ENCODE results near the gene PLEKHN1. TPM values are rescaled to one million over a fixed set of nuclear protein-coding genes. Genes with fewer than 3 reads are reported as not detected.
A peak's percentile ranks its signal among the peaks of the same experiment; 100 is the strongest.
"Not testable (repeated sequence)": the region's sequence is repeated elsewhere in the genome, so short reads cannot be mapped to it uniquely, and the experiment has no call there.

PLEKHN1 gene
- total RNA-seq, 1 donor from 2014 or later, result not detected

DNA sequence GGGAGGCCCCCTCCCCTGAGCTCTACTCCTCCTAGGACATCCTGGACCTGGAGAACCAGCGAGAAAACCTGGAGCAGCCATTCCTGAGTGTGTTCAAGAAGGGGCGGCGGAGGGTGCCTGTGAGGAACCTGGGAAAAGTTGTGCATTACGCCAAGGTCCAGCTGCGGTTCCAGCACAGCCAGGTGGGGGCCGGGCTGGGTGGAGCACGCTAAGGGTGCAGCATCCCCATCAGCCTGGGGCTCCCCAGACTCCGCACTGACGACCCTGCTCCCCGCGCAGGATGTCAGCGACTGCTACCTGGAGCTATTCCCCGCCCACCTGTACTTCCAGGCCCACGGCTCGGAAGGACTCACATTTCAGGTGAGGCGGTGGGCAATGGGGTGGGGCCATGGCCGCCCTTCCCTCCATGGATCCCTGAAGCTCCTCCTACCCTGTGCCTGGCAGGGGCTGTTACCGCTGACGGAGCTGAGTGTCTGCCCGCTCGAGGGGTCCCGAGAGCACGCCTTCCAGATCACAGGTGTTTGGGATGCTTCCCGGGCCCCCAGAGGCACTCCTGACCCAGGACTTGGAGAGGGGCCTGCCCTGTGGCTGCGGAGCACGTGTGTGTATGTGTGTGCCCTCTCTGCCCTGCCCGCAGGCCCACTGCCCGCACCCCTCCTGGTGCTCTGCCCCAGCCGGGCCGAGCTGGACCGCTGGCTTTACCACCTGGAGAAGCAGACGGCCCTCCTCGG lies 4.1 kb downstream of the PLEKHN1 start:
- intact Hi-C loops (cut with micrococcal nuclease), result no loop called here
- DNase-seq, result peak; percentile 31
- ATAC-seq, result no peak

DNA sequence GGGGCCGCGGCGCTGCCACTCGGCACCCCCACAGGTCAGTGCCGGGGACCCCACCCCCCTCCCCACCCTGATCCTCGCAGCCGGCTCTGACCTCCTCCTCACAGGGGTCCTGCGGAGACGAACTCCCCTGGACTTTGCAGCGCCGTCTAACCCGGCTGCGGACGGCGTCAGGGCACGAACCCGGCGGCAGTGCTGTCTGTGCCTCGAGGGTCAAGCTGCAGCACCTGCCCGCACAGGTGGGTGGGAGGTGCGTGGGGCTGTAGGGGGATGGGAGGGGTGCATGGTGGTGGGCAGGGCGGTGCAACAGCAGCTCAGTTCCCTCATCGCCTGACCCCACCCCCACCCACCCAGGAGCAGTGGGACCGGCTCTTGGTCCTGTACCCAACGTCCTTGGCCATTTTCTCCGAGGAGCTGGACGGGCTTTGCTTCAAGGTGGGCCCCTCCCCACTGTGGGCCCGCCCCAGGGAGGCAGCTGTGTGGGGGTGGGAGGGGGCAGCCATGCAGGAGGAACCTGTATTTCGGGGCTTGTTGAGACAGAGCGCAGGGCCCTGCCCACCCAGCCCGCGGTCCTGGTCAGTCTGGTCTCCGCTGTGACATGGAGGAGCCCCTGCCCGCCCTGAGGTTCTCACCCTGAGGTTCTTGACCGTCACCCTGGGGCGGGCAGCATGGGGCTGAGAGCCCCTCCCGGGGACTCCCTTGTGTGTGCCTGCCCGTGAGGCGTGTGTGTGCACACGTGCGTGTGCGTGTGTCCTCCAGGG lies 4.9 kb downstream of the PLEKHN1 start:
- ATAC-seq, result no peak
- DNase-seq, result no peak
- intact Hi-C loops (cut with micrococcal nuclease), result no loop called here

DNA sequence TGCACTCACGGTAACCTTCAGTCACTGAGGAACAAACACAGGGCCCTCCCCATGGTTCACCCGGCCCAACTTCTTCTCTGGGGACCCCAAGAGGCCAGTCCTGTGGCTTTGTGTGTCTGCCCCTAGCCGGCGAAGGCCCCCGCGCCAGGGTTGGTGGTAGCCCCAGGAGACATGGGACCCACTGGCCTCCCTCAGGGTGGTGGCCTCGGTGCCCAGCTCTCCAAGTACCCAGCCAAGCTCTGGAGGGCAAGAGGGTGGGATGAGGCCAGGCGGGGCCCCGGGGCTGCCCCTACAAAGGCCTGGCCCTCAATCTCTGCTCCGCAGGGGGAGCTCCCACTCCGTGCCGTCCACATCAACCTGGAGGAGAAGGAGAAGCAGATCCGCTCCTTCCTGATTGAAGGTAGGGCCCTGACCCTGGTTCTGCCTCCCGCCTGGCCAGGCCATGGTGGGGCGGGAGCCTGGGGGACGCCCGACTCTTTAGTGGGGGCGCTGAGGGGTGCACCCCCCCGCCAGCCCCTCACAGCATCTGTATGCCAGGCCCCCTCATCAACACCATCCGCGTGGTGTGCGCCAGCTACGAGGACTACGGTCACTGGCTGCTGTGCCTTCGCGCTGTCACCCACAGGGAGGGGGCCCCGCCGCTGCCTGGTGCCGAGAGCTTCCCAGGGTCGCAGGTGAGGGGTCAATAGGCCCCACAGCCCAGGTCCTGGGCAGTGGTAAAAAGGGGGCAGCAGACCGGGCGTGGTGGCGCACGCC lies 5.6 kb downstream of the PLEKHN1 start:
- intact Hi-C loops (cut with micrococcal nuclease), result no loop called here
- peak; percentile 33 for DNase-seq
- ATAC-seq, result no peak

DNA sequence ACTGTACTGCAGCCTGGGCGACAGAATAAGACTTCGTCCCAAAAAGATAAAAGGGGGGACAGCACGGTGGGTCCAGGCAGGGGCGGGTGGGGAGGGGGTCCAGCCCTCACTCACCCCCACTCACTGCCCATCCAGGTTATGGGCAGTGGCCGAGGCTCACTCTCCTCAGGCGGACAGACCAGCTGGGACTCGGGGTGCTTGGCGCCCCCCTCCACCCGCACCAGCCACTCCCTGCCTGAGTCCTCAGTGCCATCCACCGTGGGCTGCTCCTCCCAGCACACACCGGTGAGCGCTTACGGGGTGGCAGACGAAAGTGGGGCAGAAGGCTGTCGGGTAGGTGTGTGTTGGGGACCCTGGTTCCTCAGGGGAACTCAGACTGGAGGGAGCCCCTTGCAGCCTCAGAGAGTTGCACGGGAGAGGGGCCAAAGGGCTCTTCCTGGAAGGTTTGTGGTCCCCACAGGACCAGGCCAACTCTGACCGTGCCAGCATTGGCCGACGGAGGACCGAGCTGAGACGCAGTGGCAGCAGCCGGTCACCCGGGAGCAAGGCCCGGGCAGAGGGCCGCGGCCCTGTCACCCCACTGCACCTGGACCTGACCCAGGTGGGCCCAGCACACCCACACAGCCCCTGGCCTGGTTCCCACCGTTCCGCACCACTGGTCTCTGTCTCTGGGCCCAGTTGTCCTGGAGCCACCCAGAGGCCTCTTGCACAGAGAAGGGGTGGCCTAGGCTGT lies 6.6 kb downstream of the PLEKHN1 start:
- intact Hi-C loops (cut with micrococcal nuclease), result no loop called here
- ATAC-seq, result peak; percentile 20
- peak; percentile 59 for DNase-seq

DNA sequence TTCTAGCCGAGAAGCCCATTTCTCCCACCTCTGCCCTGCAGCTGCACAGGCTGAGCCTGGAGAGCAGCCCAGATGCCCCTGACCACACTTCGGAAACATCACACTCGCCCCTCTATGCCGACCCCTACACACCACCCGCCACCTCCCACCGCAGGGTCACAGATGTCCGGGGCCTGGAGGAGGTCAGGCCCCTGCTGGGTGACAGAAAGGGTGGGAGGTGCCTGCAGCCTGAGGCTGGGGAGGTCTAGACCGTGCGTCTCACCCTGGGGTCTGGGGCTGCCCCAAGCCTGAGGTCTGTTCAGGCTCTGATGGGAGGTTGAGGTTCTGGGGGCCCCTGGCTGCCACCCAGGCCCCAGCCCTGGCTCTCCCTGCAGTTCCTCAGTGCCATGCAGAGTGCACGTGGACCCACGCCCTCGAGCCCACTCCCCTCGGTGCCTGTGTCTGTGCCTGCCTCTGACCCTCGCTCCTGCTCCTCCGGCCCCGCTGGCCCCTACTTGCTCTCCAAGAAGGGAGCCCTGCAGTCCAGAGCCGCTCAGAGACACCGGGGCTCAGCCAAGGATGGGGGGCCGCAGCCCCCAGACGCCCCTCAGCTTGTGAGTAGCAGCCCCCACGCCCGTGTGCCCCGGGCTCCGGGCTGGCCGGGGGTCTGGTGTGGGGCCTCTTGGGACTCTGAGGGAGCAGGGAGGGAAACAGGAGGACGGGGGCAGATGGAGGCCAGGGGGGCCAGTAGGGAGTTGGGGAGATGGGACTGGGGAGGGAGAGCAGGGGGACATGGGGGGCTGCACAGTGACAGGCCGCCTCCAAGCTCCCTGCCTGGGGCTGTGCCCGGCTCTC lies 7.4 kb downstream of the PLEKHN1 start:
- ATAC-seq, result peak; percentile 15

DNA sequence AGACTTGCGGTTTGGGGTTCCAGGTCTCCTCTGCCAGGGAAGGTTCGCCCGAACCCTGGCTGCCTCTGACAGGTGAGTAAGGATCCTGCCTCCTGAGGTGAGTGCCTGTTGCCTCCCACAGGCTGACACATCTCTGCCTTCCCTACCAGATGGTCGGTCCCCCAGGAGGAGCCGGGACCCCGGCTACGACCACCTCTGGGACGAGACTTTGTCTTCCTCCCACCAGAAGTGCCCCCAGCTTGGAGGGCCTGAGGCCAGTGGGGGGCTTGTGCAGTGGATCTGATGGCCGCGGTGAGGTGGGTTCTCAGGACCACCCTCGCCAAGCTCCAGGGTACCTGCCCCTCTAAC lies 8.0 kb downstream of the PLEKHN1 start:
- intact Hi-C loops (cut with micrococcal nuclease), result no loop called here
- peak; percentile 2 for ATAC-seq
- DNase-seq, result peak; percentile 37

More for the DNA sequence above, 7.4 kb downstream of the PLEKHN1 start:
- peak; percentile 54 for DNase-seq
- intact Hi-C loops (cut with micrococcal nuclease), result no loop called here

DNA sequence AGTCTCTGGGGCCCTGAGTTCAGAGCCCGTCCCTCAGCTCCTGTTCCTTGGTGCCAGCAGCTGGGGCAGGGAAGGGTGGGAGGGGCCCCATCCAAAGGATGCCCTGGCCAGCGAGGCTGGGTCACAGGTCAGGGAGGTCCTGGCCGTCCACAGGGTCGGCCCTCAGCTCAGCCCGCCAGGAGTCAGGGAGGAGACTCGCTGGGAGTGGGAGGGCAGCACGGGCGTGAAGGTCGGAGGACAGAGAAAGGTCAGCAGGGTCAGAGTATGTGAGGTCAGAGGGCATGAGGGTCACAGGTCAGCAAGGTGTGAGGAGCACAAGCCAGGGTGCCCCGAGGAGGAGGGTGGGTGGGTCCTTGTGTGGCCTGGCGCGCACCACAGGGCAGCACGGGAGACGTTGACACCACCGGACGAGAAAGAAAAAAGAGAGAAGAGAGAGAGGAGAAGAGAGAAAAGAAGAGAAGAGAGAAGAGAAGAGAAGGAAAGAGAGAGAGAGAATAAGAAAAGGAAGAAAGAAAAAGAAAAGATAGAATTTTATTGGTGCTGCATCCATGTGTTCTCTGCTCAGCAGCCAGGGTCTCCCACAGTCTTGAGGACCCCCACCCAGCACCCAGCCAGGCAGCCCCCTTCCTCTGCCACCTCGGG lies 8.5 kb downstream of the PLEKHN1 start:
- ATAC-seq (peak; percentile 4), DNase-seq (peak; percentile 41)
- intact Hi-C loops (cut with micrococcal nuclease), result no loop called here

DNA sequence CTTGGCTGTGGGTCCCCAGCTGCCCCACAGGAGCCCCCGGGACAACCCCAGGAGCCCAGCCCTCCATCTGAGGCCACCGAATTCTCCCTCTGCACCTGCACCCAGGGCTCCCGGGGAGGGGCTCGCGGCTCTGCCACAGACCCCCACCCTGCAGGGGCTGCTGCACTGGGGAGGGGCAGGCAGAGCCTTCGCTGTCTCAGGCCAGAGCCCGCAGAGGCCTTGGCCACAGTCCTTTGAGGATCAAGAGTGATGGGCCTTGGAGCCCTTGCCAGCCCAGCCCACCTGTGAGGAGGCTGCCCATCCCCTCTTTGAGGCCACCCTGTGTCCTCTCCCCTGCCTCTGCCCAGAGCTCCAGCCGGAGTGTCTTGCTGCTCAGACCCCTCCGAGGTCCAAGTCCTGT lies 9.1 kb downstream of the PLEKHN1 start:
- intact Hi-C loops (cut with micrococcal nuclease), result no loop called here
- no peak for ATAC-seq
- DNase-seq, result peak; percentile 31

DNA sequence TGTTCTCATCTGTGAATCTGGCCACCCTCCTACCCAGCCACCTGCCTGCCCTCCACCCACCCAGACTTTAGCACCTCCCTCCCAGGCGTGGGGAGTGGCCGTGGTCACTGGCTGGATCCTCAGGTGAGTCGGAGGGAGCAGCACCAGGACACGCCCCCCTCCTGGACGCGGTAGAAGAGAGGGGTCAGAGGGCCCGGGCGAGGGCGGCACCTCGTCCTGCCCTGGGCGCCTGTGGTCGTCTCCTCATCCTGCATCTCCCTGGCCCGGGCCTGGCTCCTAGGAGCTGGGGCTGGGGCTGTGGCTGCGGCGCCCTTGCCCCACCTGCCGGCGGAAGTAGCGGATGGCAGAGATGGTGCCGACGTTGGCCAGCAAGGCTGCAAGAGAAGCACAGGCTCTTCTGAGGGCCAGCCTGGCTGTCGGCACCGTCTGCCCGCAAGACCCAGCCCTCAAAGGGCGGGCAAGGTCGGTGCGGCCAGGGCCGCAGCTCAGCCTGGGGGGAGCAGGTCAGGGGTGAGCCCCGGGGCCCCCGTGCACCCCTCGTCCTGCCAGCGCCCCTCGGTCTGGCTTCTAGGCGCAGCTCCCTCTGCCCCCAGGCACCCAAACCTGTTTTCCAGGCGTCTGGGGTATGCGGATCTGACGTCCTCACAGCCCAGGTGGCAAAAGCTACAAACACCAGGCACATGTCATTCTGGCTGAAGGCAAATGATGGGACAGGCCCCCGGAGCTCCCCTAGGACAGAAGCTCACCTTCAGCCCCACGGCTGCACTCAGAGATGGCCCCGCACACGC lies 9.8 kb downstream of the PLEKHN1 start:
- peak; percentile 1 for ATAC-seq
- intact Hi-C loops (cut with micrococcal nuclease), result no loop called here
- DNase-seq, result peak; percentile 74

DNA sequence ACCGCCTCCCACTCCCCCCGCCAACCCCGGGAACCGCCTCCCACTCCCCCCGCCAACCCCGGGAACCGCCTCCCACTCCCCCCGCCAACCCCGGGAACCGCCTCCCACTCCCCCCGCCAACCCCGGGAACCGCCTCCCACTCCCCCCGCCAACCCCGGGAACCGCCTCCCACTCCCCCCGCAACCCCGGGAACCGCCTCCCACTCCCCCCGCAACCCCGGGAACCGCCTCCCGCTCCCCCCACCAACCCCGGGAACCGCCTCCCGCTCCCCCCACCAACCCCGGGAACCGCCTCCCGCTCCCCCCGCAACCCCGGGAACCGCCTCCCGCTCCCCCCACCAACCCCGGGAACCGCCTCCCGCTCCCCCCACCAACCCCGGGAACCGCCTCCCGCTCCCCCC lies 10.5 kb downstream of the PLEKHN1 start:
- intact Hi-C loops (cut with micrococcal nuclease); ATAC-seq: not testable (repeated sequence)
- peak; percentile 70 for DNase-seq

DNA sequence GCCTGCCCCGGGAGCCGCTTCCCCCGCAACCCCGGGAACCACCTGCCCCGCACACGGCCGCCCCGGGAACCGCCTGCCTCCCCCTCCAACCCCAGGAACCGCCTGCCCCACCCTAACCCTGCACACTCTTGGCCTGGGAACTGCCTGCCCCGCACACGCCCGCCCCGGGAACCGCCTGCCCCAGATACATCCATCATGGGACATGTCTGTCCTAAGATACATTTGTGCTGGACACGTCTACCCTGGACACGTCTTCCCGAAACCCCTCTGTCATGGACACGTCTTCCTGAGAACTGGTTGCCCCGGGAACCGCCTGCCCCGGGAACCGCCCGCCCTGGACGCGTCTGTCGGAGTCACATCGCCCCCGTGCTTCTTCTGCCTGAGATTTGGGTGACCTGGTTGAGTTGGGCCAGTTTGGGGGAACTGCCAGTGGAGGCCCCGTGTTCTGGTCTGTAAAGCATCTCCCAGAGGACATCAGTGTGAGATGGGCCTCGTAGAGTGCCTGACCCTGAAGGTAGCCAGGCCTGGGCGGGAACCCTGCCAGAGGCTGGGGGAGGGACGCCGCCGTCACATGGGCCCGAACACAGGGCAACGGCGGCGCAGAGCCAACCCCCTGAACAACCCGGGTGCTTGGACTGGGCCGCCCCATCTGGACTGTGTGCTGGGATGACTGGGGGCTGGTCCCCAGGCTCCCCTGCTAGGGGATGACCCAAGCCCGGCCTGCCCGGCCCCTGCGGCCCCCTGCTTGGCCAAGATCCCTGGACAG lies 12.0 kb downstream of the PLEKHN1 start:
- intact Hi-C loops (cut with micrococcal nuclease), result no loop called here
- ATAC-seq (no peak), DNase-seq (peak; percentile 79)

DNA sequence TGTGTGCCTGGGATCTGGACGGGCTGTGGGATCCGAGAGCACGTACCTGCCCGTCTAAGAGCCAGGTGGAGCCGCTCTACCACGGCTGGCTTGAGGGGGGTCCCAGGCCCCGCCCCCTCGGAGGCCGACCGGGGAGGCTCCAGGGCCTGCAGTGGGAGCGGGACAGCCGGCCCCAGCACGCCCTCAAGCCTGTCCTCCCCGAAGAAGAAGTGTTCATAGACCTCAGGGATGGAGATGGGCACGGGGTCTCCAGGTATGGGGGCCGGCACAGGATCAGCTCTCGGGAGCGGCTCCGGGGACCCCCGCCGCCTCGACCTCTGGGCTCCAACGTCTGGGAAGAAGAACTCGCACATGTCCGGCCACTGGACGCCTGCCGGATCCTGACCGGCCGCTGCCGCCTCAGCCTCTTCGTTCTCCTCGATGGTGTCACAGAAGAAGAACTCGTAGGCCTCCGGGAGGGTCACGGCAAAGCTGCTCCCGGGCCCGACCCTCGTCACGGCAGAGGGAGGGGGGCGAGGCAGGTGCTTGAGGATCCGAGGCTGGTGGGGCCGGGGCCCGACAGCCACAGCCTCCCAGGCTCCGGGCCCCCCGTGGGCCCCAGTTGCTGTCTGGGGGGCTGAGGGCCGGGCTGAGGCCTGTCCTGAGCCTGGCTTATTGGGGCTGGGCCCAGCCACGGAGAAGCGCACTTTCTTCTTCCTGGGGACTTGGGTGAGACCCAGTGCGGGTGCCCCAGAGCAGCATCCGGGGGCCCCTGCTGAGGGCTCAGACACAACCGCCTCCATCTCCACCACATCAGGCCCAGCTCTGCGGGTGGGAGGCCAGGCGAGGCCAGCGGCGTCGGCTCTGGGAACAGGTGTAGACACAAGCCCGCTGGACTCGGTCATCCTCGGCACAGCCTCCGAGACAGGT lies 12.8 kb downstream of the PLEKHN1 start:
- intact Hi-C loops (cut with micrococcal nuclease), result no loop called here
- peak; percentile 44 for DNase-seq
- ATAC-seq, result no peak

DNA sequence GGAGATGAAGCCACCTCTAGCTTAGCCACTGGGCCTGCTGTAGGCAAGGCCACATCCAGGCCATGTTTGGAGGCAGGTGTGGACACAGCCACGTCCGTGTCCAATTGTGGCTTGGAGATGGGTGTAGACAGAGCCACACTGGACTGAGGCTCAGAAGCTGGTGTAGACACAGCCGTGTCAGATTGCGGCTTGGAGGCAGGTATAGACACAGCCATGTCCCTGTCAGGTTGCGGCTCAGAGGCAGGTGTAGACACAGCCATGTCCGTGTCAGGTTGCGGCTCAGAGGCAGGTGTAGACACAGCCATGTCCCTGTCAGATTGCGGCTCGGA lies 13.4 kb downstream of the PLEKHN1 start:
- DNase-seq, result no peak
- intact Hi-C loops (cut with micrococcal nuclease), result no loop called here
- no peak for ATAC-seq

DNA sequence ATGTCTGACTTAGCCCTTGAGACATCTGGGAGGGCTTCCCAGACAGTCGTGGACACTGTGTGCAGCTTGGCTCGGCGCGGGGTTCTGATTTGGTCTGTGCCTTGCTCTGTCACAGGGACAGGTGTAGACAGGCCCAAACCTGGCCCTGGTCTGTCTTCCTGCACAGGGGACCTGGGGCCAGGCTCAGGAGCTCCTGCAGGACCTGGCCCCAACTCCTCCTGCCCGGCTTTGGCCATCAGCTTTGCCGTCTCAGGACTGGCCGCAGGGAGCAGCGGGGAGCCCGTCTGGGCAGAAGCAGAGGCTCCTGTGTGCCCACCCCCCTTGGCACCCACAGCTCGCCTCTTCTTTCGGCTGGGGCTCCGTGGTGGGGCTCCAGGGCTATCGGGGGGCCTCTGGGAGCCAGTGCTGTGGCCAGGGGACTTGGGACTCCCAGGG lies 13.9 kb downstream of the PLEKHN1 start:
- peak; percentile 1 for ATAC-seq
- DNase-seq, result peak; percentile 52
- intact Hi-C loops (cut with micrococcal nuclease), result no loop called here

DNA sequence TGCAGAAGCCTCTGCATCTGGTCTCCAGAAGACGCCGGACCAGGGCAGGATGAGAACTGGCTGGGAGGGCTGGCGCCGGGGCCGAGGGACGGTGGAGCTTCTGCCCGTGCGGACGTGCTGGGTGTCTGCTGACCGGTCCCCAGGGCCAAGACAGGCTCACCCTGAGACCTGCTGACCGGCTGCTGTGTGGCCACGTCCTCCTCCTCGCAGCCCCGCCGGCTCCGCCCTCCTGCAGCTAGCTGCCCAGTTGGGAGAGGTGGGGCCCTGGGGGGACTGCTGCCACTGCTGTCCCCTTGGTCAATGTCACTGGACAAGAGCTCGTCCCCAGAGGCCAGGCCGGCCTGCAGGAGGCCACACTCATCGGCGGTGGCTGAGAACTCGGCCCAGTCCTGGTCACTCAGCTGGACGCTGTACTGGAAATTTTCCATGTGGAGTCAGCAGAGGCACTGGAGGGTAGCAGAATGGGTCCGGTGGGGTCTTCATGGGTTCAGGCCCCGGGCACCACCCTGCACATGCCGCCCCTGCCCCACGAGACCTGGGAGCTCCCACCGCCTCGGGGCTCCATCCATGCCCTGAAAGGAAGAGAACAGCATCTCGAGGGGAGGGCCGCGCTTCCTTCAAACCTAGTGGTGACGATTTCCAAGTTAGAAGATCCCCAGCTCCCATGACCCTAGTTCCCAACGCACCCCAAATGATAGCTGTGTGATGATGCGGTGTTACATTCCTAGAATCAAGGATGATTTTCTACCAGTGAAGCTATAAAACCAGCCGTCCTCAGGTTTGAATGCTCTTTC lies 14.5 kb downstream of the PLEKHN1 start:
- peak; percentile 90 for DNase-seq
- intact Hi-C loops (cut with micrococcal nuclease), result no loop called here
- ATAC-seq, result peak; percentile 73
